Measurements from ENCODE around the gene TMCC2.

TMCC2 gene

DNA sequence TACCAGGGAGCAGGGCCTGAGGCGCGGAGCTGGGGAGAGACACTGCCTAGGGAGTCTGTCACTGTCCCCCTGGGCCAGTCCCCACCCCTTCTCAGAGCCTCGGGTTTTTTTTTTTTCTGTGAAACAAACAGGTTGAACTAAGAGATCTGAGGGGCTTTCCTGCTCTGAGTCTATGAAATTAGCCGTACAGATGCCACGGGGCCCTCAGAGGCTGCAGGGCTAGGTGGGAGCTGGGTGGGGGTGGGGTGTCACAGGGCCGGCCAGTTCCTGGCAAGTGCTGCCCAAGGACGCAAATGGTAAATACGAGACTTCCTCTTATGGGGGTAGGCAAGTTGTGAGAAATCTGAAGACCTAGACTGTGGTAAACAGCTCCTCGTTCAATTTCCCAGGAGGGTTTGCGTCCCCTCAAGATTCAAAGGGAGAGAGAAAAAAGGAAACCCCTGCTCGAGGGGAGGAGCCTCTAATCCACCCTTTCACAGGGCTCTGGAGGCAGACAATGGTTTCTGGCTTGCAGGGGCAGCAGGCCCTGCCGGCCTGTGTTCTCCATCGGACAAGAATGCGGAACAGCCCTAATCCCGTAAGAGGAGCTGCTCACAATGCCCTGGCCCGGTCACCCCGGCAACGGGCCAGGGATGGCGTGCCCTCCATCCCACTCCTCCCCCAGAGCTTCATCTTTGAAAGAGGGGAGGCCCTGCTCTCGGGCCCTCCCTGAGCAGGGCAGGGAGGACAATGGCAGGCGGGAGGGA lies 86.0 kb downstream of the TMCC2 start:
- DNase-seq, result peak; percentile 63
- in situ Hi-C loops (cut with MboI; ENCODE audit: low pct_unique_long_range_greater_than_20kb, low sequenced_read_pairs), result no loop called here

DNA sequence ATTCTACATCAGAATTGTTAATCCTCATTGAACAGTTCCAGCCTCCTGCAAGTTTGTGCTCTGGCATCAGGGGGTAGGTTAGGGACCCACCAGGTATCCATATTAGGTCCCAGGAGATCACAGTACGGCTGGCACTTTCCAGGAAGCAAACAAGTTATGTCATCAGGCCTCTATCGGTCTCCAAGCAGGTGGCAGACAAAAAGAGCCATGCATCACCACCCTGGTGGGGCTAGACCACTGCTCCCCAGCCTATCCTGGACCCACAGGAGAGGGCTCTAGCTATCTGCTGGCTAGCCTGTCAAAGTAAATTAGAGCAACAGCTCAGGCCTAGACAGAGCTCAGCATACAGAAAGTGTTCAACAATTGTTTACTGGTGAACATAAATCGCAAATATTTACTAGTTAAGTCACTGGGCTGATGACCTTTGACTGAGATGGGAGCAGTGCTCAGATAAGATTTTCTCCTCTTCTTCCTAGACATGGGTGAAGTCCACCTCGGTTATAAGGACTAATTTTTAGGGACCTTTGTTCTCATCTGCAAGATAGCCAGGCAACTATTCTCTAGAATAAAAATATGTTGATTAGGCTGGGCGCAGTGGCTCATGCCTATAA lies 87.4 kb downstream of the TMCC2 start:
- no peak for DNase-seq
- in situ Hi-C loops (cut with MboI; ENCODE audit: low pct_unique_long_range_greater_than_20kb, low sequenced_read_pairs), result no loop called here

DNA sequence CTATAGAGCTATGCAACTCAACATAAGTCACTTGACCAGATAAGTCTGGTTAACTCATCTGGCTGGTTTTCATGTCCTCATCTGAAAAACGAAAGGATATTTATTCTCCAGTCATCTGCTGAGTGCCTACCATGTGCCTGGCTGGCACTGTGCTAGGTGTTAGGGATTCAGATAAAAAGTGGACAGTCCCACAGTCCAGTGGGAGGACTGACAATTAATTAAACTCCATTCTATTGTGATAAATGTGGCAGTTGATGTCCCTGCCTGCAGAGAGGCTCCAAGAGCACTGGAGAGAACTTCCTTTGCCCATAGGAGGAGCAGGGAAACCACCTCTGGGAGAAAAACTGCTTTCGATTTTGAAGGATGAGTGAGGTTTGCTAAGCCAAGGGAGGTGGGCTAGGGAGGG lies 88.4 kb downstream of the TMCC2 start:
- DNase-seq, result no peak
- in situ Hi-C loops (cut with MboI; ENCODE audit: low pct_unique_long_range_greater_than_20kb, low sequenced_read_pairs), result no loop called here

DNA sequence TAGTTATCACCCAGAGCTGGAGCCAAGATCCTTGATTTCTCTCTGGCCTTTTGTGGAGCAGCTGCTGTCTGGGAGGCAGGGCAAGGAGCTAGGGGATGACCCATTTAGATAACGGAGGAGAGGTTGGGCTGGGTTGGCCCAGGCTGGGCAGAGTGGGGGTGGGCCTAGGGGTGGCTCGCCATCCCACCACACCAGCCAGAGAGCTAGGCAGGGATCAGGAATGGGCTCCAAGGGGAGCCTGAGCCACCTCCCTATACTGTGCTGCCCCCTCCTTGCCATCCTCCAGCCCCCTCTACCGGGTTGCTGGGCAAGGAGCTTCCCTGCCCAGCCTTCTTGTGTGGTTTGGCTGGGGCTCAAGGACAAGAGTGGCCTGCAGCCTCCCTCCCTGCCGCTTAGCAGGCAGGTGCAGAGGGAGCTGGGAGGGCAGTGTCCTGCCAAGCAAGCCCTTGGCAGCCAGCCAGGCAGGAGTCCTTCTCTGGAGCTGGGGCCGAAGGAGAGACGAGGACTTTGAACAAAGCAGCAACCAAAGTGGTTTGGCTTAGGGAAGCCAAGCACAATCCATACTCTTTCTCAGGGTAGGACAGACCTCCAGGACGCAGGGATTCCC lies 89.7 kb downstream of the TMCC2 start:
- no peak for DNase-seq
- in situ Hi-C loops (cut with MboI; ENCODE audit: low pct_unique_long_range_greater_than_20kb, low sequenced_read_pairs), result no loop called here

DNA sequence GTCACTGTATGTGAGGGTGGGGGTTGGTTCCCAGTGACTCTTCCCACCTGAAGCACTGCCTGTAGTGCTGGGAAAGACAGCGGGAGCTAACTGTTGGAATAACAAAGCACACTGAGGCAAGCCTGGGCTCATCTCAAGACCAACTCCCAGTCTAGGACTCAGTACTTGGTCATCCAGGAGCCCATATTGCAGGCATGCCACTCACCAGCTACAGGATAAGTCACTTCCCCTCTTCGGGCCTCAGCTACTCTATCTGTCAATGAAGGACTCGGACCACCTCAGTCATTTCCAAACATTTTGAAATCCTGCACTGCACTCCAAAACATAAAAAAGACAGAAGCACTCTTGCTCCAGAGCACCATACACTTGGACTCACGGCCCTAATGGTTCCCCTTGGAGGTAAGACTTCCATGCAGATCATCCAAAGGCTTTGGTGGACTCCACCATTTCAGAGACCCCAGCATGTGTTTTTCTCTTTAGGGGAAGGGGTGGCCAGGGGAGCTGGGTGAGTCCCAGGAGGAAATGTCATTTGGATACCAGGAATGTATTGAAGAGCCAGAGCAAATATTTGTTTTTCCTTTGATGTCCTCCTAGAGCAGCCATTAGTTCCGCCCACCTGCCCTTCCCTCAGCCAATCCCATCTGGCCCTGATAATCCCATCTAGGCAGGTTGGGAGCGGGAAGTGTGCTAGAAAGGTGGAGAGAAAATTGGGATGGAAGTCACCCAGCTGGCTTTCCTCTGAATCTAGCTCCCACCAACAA lies 90.7 kb downstream of the TMCC2 start:
- DNase-seq, result no peak
- in situ Hi-C loops (cut with MboI; ENCODE audit: low pct_unique_long_range_greater_than_20kb, low sequenced_read_pairs), result no loop called here

DNA sequence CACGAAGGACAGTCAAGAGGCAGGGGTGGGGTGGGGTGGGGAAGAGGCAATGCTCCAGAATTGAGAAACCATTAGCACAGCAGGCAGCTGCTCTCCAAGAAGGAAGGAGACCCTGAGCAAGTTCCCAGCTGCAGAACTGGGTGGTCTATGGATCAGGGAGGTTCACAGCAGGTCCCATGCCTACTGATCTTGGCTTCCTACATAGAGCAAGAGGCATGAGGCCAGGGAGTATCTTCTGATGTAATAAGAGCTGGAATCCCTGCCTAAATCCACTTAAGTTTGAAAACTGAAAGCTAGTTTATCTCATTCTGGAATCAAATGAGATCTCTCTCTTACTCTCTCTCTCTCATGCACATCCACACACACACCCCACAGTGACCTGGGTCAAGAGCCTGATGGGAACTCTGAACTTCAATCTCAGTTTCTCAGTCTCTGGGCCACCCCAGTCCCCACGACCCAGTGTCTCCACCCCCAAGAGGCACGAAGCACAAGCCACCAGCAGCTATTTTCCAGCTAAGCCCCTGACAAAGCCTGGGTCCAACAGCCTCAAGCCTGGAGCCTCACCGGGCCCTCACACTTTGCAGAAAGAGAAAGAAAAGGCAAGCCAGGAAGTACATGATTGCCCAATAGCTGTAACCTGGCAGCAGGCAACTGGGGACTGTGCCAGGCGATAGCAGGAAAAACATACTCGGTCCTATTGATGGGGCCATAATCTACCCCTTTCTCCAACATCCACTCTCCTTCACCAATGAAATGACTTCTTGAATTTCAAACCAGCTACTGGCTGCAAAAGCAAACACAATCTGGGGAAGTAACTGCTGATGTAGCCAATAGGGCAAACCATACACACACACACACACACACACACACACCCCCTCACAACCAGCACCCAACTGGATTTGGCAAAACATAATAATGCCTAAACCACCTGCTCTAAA lies 91.6 kb downstream of the TMCC2 start:
- peak; percentile 43 for DNase-seq

DNA sequence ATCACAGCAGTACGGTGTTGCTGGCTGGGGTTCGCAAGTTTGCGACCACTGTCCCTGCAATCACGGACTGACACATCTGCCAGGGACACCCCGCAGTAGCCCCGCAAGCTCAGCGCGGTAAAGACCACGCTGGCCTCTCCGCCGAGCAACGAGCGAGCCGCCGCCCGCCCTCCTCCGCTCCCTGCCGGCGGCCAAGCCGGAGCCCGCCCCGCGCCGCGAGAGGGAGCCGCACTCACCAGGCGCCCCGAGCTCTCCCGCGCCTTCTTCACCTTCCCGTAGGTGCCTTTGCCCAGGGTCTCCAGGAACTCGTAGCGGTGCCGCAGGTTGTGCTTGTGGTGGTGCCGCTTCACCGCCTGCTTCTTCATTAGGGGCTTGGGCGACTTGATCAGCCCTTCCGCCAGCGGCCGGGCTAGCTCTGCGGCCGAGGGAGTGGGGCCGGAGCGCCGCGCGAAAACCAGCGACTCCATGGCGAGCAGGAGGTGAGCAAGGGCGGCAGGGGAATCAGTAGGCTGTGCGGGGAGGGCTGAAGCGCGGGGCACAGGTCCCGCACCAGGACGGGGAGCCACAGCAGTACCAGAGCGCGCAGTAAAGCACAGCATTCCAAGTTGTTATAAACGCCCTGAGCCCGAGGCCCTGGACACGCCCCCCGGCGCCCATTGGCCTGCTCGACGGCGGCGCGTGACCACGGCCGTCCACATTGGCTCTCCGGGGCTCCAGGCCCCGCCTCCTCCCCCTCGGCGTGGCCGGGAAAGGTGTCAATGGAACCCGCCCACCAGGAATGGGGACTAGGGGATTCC lies 93.6 kb downstream of the TMCC2 start, which contains the start of gene NUAK2:
TSS of gene NUAK2 (minus strand) at position 584 of the 797 bp plus-strand sequence. CDS start at position 467, 117 bp downstream.
- DNase-seq, result no peak
- in situ Hi-C loops (cut with MboI; ENCODE audit: low pct_unique_long_range_greater_than_20kb, low sequenced_read_pairs), result loop anchor here (10.0 kb wide), 1 partner anchor 47 kb away; no protein-coding TSS in a partner anchor

More for the DNA sequence above, 91.6 kb downstream of the TMCC2 start:
- in situ Hi-C loops (cut with MboI; ENCODE audit: low pct_unique_long_range_greater_than_20kb, low sequenced_read_pairs), result loop anchor here (10.0 kb wide), 1 partner anchor 45 kb away; no protein-coding TSS in a partner anchor

DNA sequence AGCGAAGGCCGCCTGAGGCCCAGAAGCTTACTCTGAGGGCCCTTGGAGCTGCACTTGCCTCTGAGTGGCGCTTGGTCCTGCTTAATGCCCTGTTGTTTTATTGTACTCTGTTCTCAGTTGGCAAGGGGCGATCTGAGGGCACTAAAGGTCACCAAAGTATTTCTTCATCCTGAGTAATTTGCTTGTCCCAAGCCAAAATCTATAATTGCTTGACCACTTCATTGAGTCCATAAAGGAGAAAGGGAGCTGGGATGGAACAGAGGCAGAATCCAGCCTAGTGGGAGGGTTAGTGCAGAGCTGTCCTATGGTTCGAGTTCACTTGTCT lies 94.2 kb downstream of the TMCC2 start:
- in situ Hi-C loops (cut with MboI; ENCODE audit: low pct_unique_long_range_greater_than_20kb, low sequenced_read_pairs), result loop anchor here (10.0 kb wide), 1 partner anchor 47 kb away; no protein-coding TSS in a partner anchor

More for the DNA sequence above, 94.2 kb downstream of the TMCC2 start:
- DNase-seq, result no peak

Data from KBM-7 (cell line).